ENCODE results near the gene SPRR1B. TPM values are rescaled to one million over a fixed set of nuclear protein-coding genes. Genes with fewer than 3 reads are reported as not detected.

Gene SPRR1B
- total RNA-seq, 2 experiments from 2014 or later = not detected

DNA sequence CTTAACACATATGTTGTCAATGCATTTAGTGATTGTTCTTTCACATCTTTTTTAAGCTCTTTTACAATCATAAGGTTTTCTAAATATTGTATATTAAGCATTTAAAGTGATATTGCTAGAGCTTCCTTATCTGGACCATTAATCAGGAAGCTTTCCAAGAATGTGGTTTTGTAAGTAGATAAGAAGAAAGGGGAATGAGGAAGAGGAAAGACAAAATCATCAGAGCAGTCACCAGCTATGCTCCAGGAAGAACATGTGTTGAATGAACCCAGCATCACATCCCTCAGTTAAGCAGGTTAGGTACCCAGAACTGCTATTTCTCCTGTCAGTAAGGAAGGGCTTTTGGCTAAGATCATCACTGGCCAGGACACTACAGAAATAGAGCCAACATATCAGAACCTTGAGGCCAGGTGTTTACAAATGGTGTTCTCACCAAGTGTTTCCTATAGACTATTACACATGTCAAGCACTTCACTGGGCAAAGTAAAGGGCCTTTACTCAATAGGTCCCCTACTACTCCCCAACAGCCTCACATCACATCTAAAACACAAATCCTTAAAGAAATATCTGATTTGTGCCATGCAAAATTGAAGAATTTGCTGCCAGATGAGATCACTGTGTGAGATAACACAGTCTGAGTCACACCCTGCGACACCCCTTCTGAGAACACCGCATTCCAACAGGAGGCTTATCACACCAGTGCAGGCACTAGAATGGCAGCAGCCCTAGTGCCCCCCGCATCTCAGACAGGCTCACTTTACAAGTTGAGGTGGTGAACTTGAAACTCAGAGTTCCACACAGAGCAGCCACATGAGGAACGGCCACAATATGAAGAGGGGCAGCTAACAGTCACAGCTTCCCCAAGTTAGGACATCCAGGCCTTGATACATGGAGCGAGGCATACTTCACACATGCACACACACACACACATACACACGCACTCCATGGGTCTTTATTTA, 28.1 kb downstream of the SPRR1B start:
- ATAC-seq (ENCODE audit: low read depth) = no peak
- H3K27ac Mint-ChIP-seq = no peak overlapping the region

DNA sequence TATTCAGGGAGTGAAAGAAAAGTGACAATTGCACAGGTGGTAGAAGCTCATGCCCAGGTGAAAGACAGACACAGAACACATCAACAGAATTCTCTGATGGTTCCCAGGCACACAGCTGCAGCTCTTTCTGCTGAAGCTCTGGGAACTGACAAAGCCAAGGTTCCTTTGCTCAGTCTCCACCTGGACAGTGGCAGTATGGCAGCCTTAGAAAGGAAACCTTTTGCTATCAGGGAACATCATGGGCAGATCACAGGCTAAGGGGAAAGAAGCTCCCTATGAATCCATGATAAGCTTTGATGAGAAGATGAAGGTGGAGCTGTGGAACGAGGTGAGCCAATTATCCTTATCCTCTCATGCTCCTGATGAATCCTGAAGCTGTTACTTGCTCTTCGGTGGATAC, 39.2 kb downstream of the SPRR1B start:
- H3K4me1 Mint-ChIP-seq = no peaks in the 10 kb centered on the region
- H3K36me3 Mint-ChIP-seq = no peaks in the 10 kb centered on the region
- H3K27ac Mint-ChIP-seq = no peak overlapping the region
- no peaks in the 10 kb centered on the region for H3K9me3 Mint-ChIP-seq
- H3K27me3 Mint-ChIP-seq = peaks cover 16% of the 10 kb centered on the region
- no peak overlapping the region for H3K4me3 Mint-ChIP-seq
- POLR2A ChIA-PET = no interaction called here
- ATAC-seq (ENCODE audit: low read depth) (no peak), DNase-seq (no peak)

More for the DNA sequence above, 28.1 kb downstream of the SPRR1B start:
- no peak overlapping the region for H3K4me3 Mint-ChIP-seq
- H3K4me1 Mint-ChIP-seq = no peaks in the 10 kb centered on the region
- POLR2A ChIA-PET = no interaction called here
- H3K27me3 Mint-ChIP-seq = peaks cover 4% of the 10 kb centered on the region
- no peaks in the 10 kb centered on the region for H3K36me3 Mint-ChIP-seq
- no peak for DNase-seq
- no peaks in the 10 kb centered on the region for H3K9me3 Mint-ChIP-seq

DNA sequence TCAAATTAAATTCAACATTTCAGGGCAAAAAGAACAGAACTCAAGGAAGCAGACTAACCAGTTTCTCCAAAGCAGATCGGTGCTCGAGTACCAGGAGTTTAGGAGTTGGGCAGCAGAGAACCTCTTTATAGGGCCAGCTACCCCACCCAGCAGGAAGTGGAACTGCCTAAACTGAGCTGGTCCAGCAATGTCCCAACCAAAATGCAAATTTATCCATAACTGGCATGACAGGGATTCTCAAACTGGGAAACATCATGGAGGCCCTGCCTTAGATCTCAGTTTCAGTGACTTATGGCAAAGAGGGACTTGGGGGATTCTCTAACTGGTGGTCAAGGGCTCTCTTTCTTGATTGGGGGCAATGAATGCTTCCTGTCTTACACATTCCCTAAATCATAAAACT, 40.5 kb downstream of the SPRR1B start, which contains the start of gene SPRR2B:
Gene SPRR2B, minus strand, starts transcription at position 101 of the 400 bp plus-strand sequence. CDS start 772 bp downstream, outside the sequence.
- DNase-seq (no peak), ATAC-seq (ENCODE audit: low read depth) (no peak)
- POLR2A ChIA-PET = no interaction called here
- Mint-ChIP-seq H3K36me3 (no peaks in the 10 kb centered on the region), H3K9me3 (no peaks in the 10 kb centered on the region), H3K27me3 (peaks cover 12% of the 10 kb centered on the region), H3K4me3 (no peak within 1 kb of the TSS), H3K27ac (no peak within 1 kb of the TSS), H3K4me1 (no peaks in the 10 kb centered on the region)

DNA sequence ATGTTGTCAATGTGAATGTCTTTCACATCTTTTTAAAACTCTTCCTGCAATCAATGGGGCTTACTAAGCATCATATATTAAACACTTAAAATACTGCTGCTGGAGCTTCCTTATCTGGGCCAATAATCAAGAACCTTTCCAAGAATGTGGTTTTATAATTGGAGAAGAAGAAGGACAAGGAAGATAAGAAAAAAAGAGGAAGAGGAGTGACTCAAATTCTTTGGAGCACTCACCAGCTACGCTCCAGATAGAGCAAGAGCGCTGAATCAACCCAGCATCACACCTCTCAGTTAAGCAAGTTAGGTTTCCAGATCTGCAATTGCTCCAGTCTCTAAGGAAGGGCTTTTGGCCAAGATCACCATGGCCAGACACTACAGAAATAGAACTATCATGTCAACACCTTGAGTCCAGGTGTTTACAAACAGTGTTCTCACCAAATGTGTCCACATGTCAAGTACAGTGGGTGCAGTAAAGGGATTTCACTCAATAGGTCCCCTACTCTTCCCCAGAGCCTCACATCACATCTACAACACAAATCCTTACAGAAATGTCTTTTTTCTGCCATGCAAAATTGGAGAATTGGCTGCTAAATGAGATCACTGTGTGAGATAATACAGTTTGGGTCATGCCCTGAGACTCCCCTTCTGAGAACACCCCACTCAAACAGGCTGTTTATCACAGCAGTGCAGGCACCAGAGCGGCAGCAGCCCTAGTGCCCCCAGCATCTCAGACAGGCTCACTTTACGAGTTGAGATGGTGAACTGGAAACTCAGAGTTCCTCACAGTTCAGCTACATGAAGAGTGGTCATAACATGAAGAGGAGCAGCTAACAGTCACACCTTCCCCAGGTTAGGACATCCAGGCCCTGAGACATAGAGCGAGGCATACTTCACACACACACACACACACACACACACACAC, 42.1 kb downstream of the SPRR1B start:
- POLR2A ChIA-PET = no interaction called here
- peaks cover 9% of the 10 kb centered on the region for H3K27me3 Mint-ChIP-seq
- H3K4me1 Mint-ChIP-seq = no peaks in the 10 kb centered on the region
- H3K27ac Mint-ChIP-seq = no peak overlapping the region
- no peak overlapping the region for H3K4me3 Mint-ChIP-seq
- no peaks in the 10 kb centered on the region for H3K36me3 Mint-ChIP-seq
- H3K9me3 Mint-ChIP-seq = no peaks in the 10 kb centered on the region
- ATAC-seq (ENCODE audit: low read depth) = no peak
- no peak for DNase-seq

GRCh38 chr1:153081736-153082135, 50.7 kb downstream of the SPRR1B start:
- Mint-ChIP-seq H3K4me1 (no peaks in the 10 kb centered on the region), H3K4me3 (no peak overlapping the region), H3K27ac (no peak overlapping the region), H3K27me3 (peaks cover 4% of the 10 kb centered on the region), H3K36me3 (no peaks in the 10 kb centered on the region), H3K9me3 (peaks cover 2% of the 10 kb centered on the region)
- no peak for DNase-seq
- ATAC-seq (ENCODE audit: low read depth) = no peak
- POLR2A ChIA-PET = no interaction called here

Other genes with a start within 250 kb of the SPRR1B start
- gene LCE1E, start 244.9 kb upstream of the SPRR1B start, total RNA-seq = not detected
- gene LCE1D, start 234.5 kb upstream of the SPRR1B start, total RNA-seq = not detected
- gene LCE1C, start 224.6 kb upstream of the SPRR1B start, total RNA-seq = not detected
- gene LCE1B, start 219.2 kb upstream of the SPRR1B start, total RNA-seq = not detected
- gene LCE1A, start 203.7 kb upstream of the SPRR1B start, total RNA-seq = not detected
- gene LCE6A, start 188.3 kb upstream of the SPRR1B start, total RNA-seq = not detected
- not detected for gene LCE7A, start 171.2 kb upstream of the SPRR1B start, total RNA-seq
- not detected for gene SMCP, start 152.9 kb upstream of the SPRR1B start, total RNA-seq
- not detected for gene IVL, start 122.7 kb upstream of the SPRR1B start, total RNA-seq
- gene SPRR5, start 84.0 kb upstream of the SPRR1B start, total RNA-seq = not detected
- not detected for gene SPRR4, start 60.6 kb upstream of the SPRR1B start, total RNA-seq
- gene SPRR1A, start 47.1 kb upstream of the SPRR1B start, total RNA-seq = not detected
- not detected for gene SPRR3, start 29.5 kb upstream of the SPRR1B start, total RNA-seq
- gene SPRR2D, start 9.9 kb downstream of the SPRR1B start, total RNA-seq = not detected
- not detected for gene SPRR2A, start 26.3 kb downstream of the SPRR1B start, total RNA-seq
- gene SPRR2B, start 40.4 kb downstream of the SPRR1B start, total RNA-seq = not detected
- not detected for gene SPRR2E, start 63.3 kb downstream of the SPRR1B start, total RNA-seq
- not detected for gene SPRR2F, start 82.3 kb downstream of the SPRR1B start, total RNA-seq
- gene SPRR2G, start 119.7 kb downstream of the SPRR1B start, total RNA-seq = not detected
- not detected for gene LELP1, start 172.2 kb downstream of the SPRR1B start, total RNA-seq
- not detected for gene PRR9, start 186.4 kb downstream of the SPRR1B start, total RNA-seq
- not detected for gene LORICRIN, start 228.5 kb downstream of the SPRR1B start, total RNA-seq

Data from activated naive CD8-positive, alpha-beta T cell treated with anti-CD3 and anti-CD28 coated beads, Interleukin-2, amount 10 ng/mL, durations not matched to agents 7 days and 5 days (primary cell).